GM21528 (cell line): Measurements from ENCODE around the gene ACMSD.

Experiments used
- ATAC-seq: cut with Tn5 transposase; IDR thresholded peaks from one replicate; pipeline ENCODE4 v1.9.1; 2021; ENCODE audit warnings: mild to moderate bottlenecking, moderate library complexity; ENCODE audit not compliant: unreplicated experiment, low FRiP score

ACMSD gene

GRCh38 chr2:134936691-134937090, 98.3 kb downstream of the ACMSD start:
- ATAC-seq = no peak

GRCh38 chr2:134943540-134943939, 105.1 kb downstream of the ACMSD start:
- ATAC-seq = no peak

- no peak for ATAC-seq
These were observed 106.6 kb downstream of the ACMSD start for GRCh38 chr2:134944975-134945374.

GRCh38 chr2:134946073-134946472, 107.7 kb downstream of the ACMSD start:
- no peak for ATAC-seq

GRCh38 chr2:134949981-134950708, 111.7 kb downstream of the ACMSD start:
- no peak for ATAC-seq

- ATAC-seq = no peak
These were observed 112.5 kb downstream of the ACMSD start for GRCh38 chr2:134950886-134951285.
